Measurements from ENCODE around the gene TSEN54. TPM values are rescaled to one million over a fixed set of nuclear protein-coding genes. Genes with fewer than 3 reads are reported as not detected.

The TSEN54 gene
- total RNA-seq, 4 donors from 2014 or later = 11.6 to 46.6 (median 25.8) TPM

- H3K4me3 ChIP-seq (replicated peaks in 1 of 3) = no peak overlapping the region
- DNase-seq = no peak
- H3K27me3 ChIP-seq = no peaks in the 10 kb centered on the region
- H3K27ac ChIP-seq = no peak overlapping the region
- 78 to 83% methylated on average over 8 of the region's 8 CpGs for WGBS, 2 donors
- TF ChIP-seq POLR2A (IDR thresholded peaks at IDR 0.05) = no peak
- TF ChIP-seq, protein P1, sequence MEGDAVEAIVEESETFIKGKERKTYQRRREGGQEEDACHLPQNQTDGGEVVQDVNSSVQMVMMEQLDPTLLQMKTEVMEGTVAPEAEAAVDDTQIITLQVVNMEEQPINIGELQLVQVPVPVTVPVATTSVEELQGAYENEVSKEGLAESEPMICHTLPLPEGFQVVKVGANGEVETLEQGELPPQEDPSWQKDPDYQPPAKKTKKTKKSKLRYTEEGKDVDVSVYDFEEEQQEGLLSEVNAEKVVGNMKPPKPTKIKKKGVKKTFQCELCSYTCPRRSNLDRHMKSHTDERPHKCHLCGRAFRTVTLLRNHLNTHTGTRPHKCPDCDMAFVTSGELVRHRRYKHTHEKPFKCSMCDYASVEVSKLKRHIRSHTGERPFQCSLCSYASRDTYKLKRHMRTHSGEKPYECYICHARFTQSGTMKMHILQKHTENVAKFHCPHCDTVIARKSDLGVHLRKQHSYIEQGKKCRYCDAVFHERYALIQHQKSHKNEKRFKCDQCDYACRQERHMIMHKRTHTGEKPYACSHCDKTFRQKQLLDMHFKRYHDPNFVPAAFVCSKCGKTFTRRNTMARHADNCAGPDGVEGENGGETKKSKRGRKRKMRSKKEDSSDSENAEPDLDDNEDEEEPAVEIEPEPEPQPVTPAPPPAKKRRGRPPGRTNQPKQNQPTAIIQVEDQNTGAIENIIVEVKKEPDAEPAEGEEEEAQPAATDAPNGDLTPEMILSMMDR (IDR thresholded peaks at IDR 0.05) = no peak
- no peaks in the 10 kb centered on the region for H3K36me3 ChIP-seq
- no peaks in the 10 kb centered on the region for H3K9me3 ChIP-seq
- intact Hi-C loops (cut with DNase I) = no loop called here
- H3K4me1 ChIP-seq = peaks cover 32 to 38% of the 10 kb centered on the region in 2 donors
Observed at GRCh38 chr17:75553295-75554110, 37.2 kb downstream of the TSEN54 start.

GRCh38 chr17:75555679-75556153 lies 39.4 kb downstream of the TSEN54 start:
- H3K27ac ChIP-seq = no peak overlapping the region
- WGBS, 2 donors = 94% methylated on average over 19 to 21 of the region's 21 CpGs
- TF ChIP-seq POLR2A (IDR thresholded peaks at IDR 0.05) = no peak
- TF ChIP-seq, protein P1 (IDR thresholded peaks at IDR 0.05) = no peak
- no peaks in the 10 kb centered on the region for H3K36me3 ChIP-seq
- intact Hi-C loops (cut with DNase I) = no loop called here
- H3K9me3 ChIP-seq = no peaks in the 10 kb centered on the region
- peaks cover 17 to 20% of the 10 kb centered on the region in 2 donors for H3K4me1 ChIP-seq
- no peak overlapping the region for H3K4me3 ChIP-seq (replicated peaks in 1 of 3)
- no peaks in the 10 kb centered on the region for H3K27me3 ChIP-seq
- DNase-seq = no peak

DNA sequence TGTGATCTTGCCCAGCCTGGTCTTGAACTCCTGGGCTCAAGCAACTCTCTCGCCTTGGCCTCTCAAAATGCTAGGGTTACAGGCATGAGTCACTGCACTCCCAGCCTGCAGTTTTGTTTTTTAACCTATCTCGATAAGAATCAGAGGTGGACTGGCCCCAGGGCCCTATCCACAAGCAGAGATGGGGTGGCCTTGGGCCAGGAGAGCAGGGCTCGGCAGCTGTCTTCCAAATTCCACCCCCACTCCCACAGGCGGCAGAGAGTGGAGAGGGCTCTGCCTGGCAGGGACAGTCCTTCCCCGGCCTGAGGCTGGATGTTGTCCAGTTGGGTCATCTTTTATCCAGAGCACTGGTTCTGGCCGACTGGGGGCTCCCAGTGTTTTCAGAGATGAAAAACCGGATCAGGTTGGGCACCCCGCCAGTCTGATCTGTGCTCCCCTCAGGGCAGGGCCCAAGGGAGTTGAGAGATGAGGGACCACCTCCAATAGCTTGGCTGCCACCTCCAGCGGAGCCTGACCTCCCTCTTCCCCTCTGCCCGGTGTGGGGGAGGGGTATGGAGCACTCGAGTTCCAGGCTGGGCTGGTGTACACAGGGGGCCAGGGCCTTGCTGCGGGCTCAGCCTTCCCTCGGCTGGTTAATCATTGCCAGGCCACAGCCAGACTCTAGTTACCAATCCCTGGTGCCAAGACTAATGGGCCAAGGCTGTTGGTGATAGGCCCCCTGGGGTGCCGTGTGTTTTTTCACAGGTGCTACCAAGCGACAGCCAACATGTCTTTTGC lies 40.9 kb downstream of the TSEN54 start:
- Histone ChIP-seq H3K4me3 (replicated peaks in 1 of 3) (no peak overlapping the region), H3K4me1 (peaks cover 17 to 20% of the 10 kb centered on the region in 2 donors), H3K27me3 (no peaks in the 10 kb centered on the region), H3K36me3 (no peaks in the 10 kb centered on the region), H3K27ac (peak overlapping the region; percentile 59 to 81 (median 78)), H3K9me3 (no peaks in the 10 kb centered on the region)
- DNase-seq = peak; percentile 89 to 91
- WGBS, 2 donors = 18 to 30% methylated on average over 8 to 15 of the region's 15 CpGs
- TF ChIP-seq, protein P1 (IDR thresholded peaks at IDR 0.05) = no peak
- no peak for TF ChIP-seq POLR2A (IDR thresholded peaks at IDR 0.05)
- intact Hi-C loops (cut with DNase I) = no loop called here

DNA sequence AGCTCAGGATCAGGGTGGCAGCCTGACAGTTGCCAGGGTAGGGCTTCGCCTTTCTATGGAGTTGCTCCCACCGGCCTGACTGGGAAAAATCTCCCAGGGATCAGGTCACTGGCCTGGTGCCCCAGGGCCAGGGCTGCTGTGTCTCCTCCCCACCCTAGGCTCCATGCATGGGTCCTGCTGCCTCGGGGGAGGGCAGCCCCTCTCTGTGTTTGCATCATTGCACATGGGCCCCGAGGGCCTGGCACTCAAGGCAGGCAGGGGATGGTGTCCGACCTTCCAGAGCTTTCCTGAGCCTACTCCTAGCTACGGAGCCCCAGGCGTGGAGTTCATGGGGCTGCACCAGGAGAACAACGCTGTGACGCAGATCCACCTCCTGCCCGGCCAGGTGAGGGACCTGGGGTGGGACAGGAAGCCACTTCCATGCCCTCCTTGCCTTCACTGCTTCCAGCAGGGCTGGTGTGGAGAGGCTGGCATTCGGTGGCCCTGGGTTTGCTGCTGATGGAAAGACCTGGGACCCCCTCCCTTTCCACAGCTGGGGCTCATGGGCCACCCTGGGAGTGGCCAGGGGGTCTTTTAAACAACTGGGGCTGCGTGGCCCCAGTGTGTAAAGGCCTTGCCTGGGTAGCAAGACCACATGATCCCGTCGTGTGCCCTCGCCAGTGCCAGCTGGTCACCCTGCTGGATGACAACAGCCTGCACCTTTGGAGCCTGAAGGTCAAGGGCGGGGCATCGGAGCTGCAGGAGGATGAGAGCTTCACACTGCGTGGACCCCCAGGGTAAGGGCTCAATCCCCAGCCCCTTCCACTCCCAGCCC lies 41.7 kb downstream of the TSEN54 start:
- no peaks in the 10 kb centered on the region for H3K9me3 ChIP-seq
- H3K36me3 ChIP-seq = peaks cover 4 to 5% of the 10 kb centered on the region in 2 donors
- H3K27ac ChIP-seq = peak overlapping the region; percentile 59 to 81 (median 78)
- no peak overlapping the region for H3K4me3 ChIP-seq (replicated peaks in 1 of 3)
- TF ChIP-seq, protein P1 (IDR thresholded peaks at IDR 0.05) = no peak
- no peak for TF ChIP-seq POLR2A (IDR thresholded peaks at IDR 0.05)
- intact Hi-C loops (cut with DNase I) = no loop called here
- WGBS, 2 donors = 42 to 68% methylated on average over 3 to 16 of the region's 18 CpGs
- DNase-seq = no peak
- H3K27me3 ChIP-seq = no peaks in the 10 kb centered on the region
- peaks cover 17 to 20% of the 10 kb centered on the region in 2 donors for H3K4me1 ChIP-seq

All from thyroid gland (tissue), 4 donors.